Activated T-cell treated with anti-CD3 and anti-CD28 coated beads, Interleukin-2, amount 50 U/mL, for 24 hours (primary cell): ENCODE measurements around the gene TMED10.

ENCODE experiments used
- DNase-seq: peaks from one replicate; pipeline ENCODE4 v3.0.0-alpha.2; 2020
- H3K27ac Mint-ChIP-seq: 2 replicates; pipeline ENCODE4 v1.8.0; 2020; ENCODE audit warnings: mild to moderate bottlenecking, mixed read lengths
- H3K27me3 Mint-ChIP-seq: 2 replicates; pipeline ENCODE4 v1.8.0; 2020; ENCODE audit warnings: mixed read lengths
- H3K36me3 Mint-ChIP-seq: 2 replicates; pipeline ENCODE4 v1.8.0; 2020; ENCODE audit warnings: low read depth, mixed read lengths
- H3K4me1 Mint-ChIP-seq: 2 replicates; pipeline ENCODE4 v1.8.0; 2020; ENCODE audit warnings: low read depth, mixed read lengths
- H3K4me3 Mint-ChIP-seq: 2 replicates; pipeline ENCODE4 v1.8.0; 2020; ENCODE audit warnings: mild to moderate bottlenecking, moderate library complexity, mixed read lengths
- H3K9me3 Mint-ChIP-seq: 2 replicates; pipeline ENCODE4 v1.8.0; 2020; ENCODE audit warnings: mixed read lengths

TMED10 gene

DNA sequence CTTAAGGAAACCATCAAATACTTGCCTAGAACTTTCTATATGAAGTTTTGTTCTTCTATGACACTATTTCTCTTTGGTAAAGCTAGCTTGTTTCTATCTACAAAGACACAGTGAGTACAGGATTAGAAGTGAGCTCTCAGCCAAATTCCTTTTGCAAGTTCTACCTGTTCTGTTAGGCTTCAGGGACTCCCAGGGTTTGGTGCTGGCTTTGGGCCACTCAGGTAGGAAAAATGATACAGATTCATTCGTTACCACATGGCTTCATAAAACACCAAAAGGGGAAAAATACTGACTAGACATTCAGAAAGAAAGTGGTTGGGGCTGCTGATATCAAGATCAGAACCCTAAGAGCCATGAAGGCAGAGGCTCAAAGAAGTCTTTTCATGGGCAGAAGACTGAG lies 93.1 kb downstream of the TMED10 start:
- peak overlapping the region; percentile 79 for H3K27ac Mint-ChIP-seq

DNA sequence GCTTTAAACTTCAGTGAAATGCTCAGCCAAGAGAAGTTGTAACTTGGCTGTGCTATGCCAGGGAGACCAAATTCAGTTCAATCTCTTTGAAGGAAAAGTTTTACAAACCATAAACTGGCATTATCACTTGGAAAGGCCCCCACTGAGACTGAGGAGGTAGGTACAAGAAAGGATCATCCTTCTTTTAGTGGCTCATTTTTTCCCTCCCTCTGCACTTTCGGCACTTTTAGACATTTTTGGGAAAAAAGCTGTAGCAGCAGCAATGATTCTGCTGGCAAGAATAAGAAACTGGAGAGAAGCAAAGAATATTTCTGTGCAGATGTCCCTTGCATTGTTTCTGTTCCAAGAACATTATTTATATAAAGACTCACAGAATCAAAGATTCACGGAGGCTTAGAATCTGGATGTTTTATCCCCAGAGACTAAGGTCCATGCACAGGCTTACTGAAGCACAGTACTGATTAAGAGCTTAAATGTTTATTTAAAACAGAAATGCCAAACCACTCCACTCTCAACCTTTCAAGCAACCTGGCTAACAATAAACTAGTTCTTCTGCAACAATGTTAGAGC lies 94.7 kb downstream of the TMED10 start:
- H3K36me3 Mint-ChIP-seq = peaks cover 59% of the 10 kb centered on the region
- no peaks in the 10 kb centered on the region for H3K9me3 Mint-ChIP-seq
- DNase-seq = no peak
- H3K27me3 Mint-ChIP-seq = no peaks in the 10 kb centered on the region
- H3K27ac Mint-ChIP-seq = no peak overlapping the region
- peaks cover 9% of the 10 kb centered on the region for H3K4me1 Mint-ChIP-seq
- no peak overlapping the region for H3K4me3 Mint-ChIP-seq

More for the DNA sequence above, 93.1 kb downstream of the TMED10 start:
- DNase-seq = no peak
- Mint-ChIP-seq H3K4me1 (peaks cover 9% of the 10 kb centered on the region), H3K9me3 (no peaks in the 10 kb centered on the region), H3K4me3 (no peak overlapping the region), H3K27me3 (no peaks in the 10 kb centered on the region), H3K36me3 (peaks cover 74% of the 10 kb centered on the region)
